BJ (cell line): ENCODE results near the gene GRM7. TPM values are rescaled to one million over a fixed set of nuclear protein-coding genes. Genes with fewer than 3 reads are reported as not detected.

Experiments used
- CTCF ChIA-PET: fragments of 350-600 bp; formaldehyde crosslinking; extraction: SDS; loops from one replicate; lab custom pipeline; 2021; ENCODE audit warnings: antibody characterized with exemption, inconsistent platforms; lab: Yijun Ruan, JAX
- POLR2A ChIA-PET: fragments of 300-600 bp; sonication (Branson Sonifier 250); formaldehyde crosslinking; extraction: SDS; loops from one replicate; lab custom pipeline; 2021; ENCODE audit warnings: antibody characterized with exemption; lab: Charles Lee
- DNase-seq: peaks from one replicate; pipeline ENCODE4 v3.0.0-alpha.2; 2011; ENCODE audit warnings: low read depth
- H3K27me3 ChIP-seq: 2 replicates; pipeline ENCODE4 v1.6.0; 2011; ENCODE audit warnings: low read length; ENCODE audit not compliant: control insufficient read depth, insufficient read depth
- H3K36me3 ChIP-seq: 2 replicates; pipeline ENCODE4 v1.5.1; 2011; ENCODE audit warnings: low read length; ENCODE audit not compliant: control insufficient read depth, insufficient read depth
- H3K4me3 ChIP-seq: 2 replicates; pipeline ENCODE4 v1.5.1; 2011; ENCODE audit warnings: low read depth, mild to moderate bottlenecking, control low read depth, low read length
- CTCF ChIP-seq: IDR thresholded peaks from 2 replicates; pipeline ENCODE4 v1.5.1; 2011; ENCODE audit warnings: low read depth, mild to moderate bottlenecking, control low read depth, inconsistent platforms, low read length, moderate library complexity; ENCODE audit not compliant: insufficient read depth
- polyA plus RNA-seq: library from polyadenylated mRNA; depleted of rRNA; stranded (reverse); fragments of >200 nt; gene quantifications from 2 replicates; pipeline ENCODE4 v1.2.3, GENCODE V29; 2011

The GRM7 gene
- polyA plus RNA-seq, 1 experiment, result not detected

- POLR2A ChIA-PET, result no interaction called here
- CTCF ChIA-PET, result interaction anchor here (0.5 kb wide), 1 partner anchor 13 kb away, joined by 3 read pairs; no protein-coding TSS in a partner anchor
- no peaks in the 10 kb centered on the region for H3K27me3 ChIP-seq
- H3K36me3 ChIP-seq, result no peaks in the 10 kb centered on the region
- DNase-seq, result no peak
- no peak for TF ChIP-seq CTCF
- H3K4me3 ChIP-seq, result no peak overlapping the region
Observed at GRCh38 chr3:7610634-7611033, 749.7 kb downstream of the GRM7 start.

GRCh38 chr3:7615043-7615442 is 754.1 kb downstream of the GRM7 start:
- no peaks in the 10 kb centered on the region for H3K27me3 ChIP-seq
- no peak for TF ChIP-seq CTCF

GRCh38 chr3:7618606-7619005 is 757.7 kb downstream of the GRM7 start:
- Histone ChIP-seq H3K4me3 (no peak overlapping the region), H3K36me3 (no peaks in the 10 kb centered on the region), H3K27me3 (no peaks in the 10 kb centered on the region)
- DNase-seq, result no peak
- no peak for TF ChIP-seq CTCF
- ChIA-PET POLR2A (no interaction called here), CTCF (no interaction called here)

More at GRCh38 chr3:7615043-7615442, 754.1 kb downstream of the GRM7 start:
- H3K36me3 ChIP-seq, result no peaks in the 10 kb centered on the region
- no peak for DNase-seq
- POLR2A ChIA-PET, result no interaction called here
- CTCF ChIA-PET, result no interaction called here
- H3K4me3 ChIP-seq, result no peak overlapping the region

- TF ChIP-seq CTCF, result no peak
- H3K27me3 ChIP-seq, result no peaks in the 10 kb centered on the region
- no peak overlapping the region for H3K4me3 ChIP-seq
- no peak for DNase-seq
- ChIA-PET CTCF (no interaction called here), POLR2A (no interaction called here)
- H3K36me3 ChIP-seq, result no peaks in the 10 kb centered on the region
Observed at GRCh38 chr3:7620401-7620800, 759.5 kb downstream of the GRM7 start.

- no peak for TF ChIP-seq CTCF
- Histone ChIP-seq H3K4me3 (no peak overlapping the region), H3K27me3 (no peaks in the 10 kb centered on the region), H3K36me3 (no peaks in the 10 kb centered on the region)
- POLR2A ChIA-PET, result no interaction called here
- no peak for DNase-seq
- CTCF ChIA-PET, result no interaction called here
Observed at GRCh38 chr3:7621046-7621630, 760.2 kb downstream of the GRM7 start.
